H9 (cell line): ENCODE measurements around the gene SLC35F3. TPM values are rescaled to one million over a fixed set of nuclear protein-coding genes. Genes with fewer than 3 reads are reported as not detected.

Experiments
- DNase-seq: peaks from one replicate; pipeline ENCODE4 v3.0.0-alpha.2; 2017
- H2AFZ ChIP-seq: one replicate; pipeline ENCODE4 v1.6.1; 2013; ENCODE audit warnings: mild to moderate bottlenecking, low read length, control low read depth, moderate library complexity
- H2AK5ac ChIP-seq: 2 replicates; pipeline ENCODE4 v1.6.1; 2013; ENCODE audit warnings: low read length, control low read depth, mixed read lengths; ENCODE audit not compliant: insufficient read length
- H2BK120ac ChIP-seq: one replicate; pipeline ENCODE4 v1.6.1; 2013; ENCODE audit warnings: low read depth, mild to moderate bottlenecking, low read length, control low read depth, inconsistent platforms; ENCODE audit not compliant: poor library complexity, severe bottlenecking
- H2BK12ac ChIP-seq: 2 replicates; pipeline ENCODE4 v1.6.1; 2013; ENCODE audit warnings: low read length, control low read depth, mixed read lengths, low read depth; ENCODE audit not compliant: insufficient read length
- H2BK15ac ChIP-seq: 2 replicates; pipeline ENCODE4 v1.6.1; 2013; ENCODE audit warnings: low read depth, low read length, control low read depth
- H2BK20ac ChIP-seq: one replicate; pipeline ENCODE4 v1.6.1; 2013; ENCODE audit warnings: low read depth, mild to moderate bottlenecking, low read length, control low read depth, inconsistent platforms; ENCODE audit not compliant: poor library complexity, severe bottlenecking
- H2BK5ac ChIP-seq: 2 replicates; pipeline ENCODE4 v1.6.1; 2013; ENCODE audit warnings: low read length, control low read depth, mixed read lengths; ENCODE audit not compliant: insufficient read length
- H3K14ac ChIP-seq: 2 replicates; pipeline ENCODE4 v1.6.1; 2013; ENCODE audit warnings: low read length, control low read depth; ENCODE audit not compliant: insufficient read depth
- H3K18ac ChIP-seq: 2 replicates; pipeline ENCODE4 v1.6.1; 2013; ENCODE audit warnings: low read depth, mild to moderate bottlenecking, mixed read lengths, low read length, control low read depth; ENCODE audit not compliant: insufficient read length
- H3K23ac ChIP-seq: 2 replicates; pipeline ENCODE4 v1.6.1; 2013; ENCODE audit warnings: low read length, control low read depth, mixed read lengths, low read depth; ENCODE audit not compliant: insufficient read length
- H3K23me2 ChIP-seq: 2 replicates; pipeline ENCODE4 v1.6.1; 2013; ENCODE audit warnings: low read depth, mild to moderate bottlenecking, mixed read lengths, low read length, control low read depth; ENCODE audit not compliant: insufficient read length, poor library complexity, severe bottlenecking
- H3K27ac ChIP-seq: 2 replicates; pipeline ENCODE4 v1.5.1; 2013; ENCODE audit warnings: low read length, control low read depth, mixed read lengths, low read depth; ENCODE audit not compliant: insufficient read length
- H3K27me3 ChIP-seq: 2 replicates; pipeline ENCODE4 v1.6.1; 2013; ENCODE audit warnings: low read length, control low read depth, inconsistent platforms; ENCODE audit not compliant: insufficient read depth
- H3K4ac ChIP-seq: 2 replicates; pipeline ENCODE4 v1.6.1; 2013; ENCODE audit warnings: low read depth, mild to moderate bottlenecking, control low read depth, inconsistent platforms, low read length, moderate library complexity
- H3K4me1 ChIP-seq: 2 replicates; pipeline ENCODE4 v1.6.1; 2013; ENCODE audit warnings: low read length, control low read depth, inconsistent platforms; ENCODE audit not compliant: insufficient read depth
- H3K4me2 ChIP-seq: 2 replicates; pipeline ENCODE4 v1.6.1; 2013; ENCODE audit warnings: low read length, control low read depth, mixed read lengths; ENCODE audit not compliant: insufficient read length, insufficient read depth
- H3K56ac ChIP-seq: 2 replicates; pipeline ENCODE4 v1.6.1; 2013; ENCODE audit warnings: low read depth, mild to moderate bottlenecking, mixed read lengths, low read length, control low read depth; ENCODE audit not compliant: insufficient read length
- H3K79me1 ChIP-seq: 2 replicates; pipeline ENCODE4 v1.6.1; 2013; ENCODE audit warnings: low read depth, mild to moderate bottlenecking, moderate library complexity, low read length, control low read depth, inconsistent platforms; ENCODE audit not compliant: insufficient read depth, poor library complexity, severe bottlenecking
- H3K79me2 ChIP-seq: 2 replicates; pipeline ENCODE4 v1.6.1; 2013; ENCODE audit warnings: low read length, control low read depth, inconsistent platforms; ENCODE audit not compliant: insufficient read depth
- H3K9ac ChIP-seq: 2 replicates; pipeline ENCODE4 v1.6.1; 2013; ENCODE audit warnings: low read length, control low read depth, mixed read lengths; ENCODE audit not compliant: insufficient read length; ENCODE audit errors: extremely low read depth
- H3K9me3 ChIP-seq: one replicate; pipeline ENCODE4 v1.6.1; 2013; ENCODE audit warnings: low read depth, low read length, inconsistent platforms; ENCODE audit not compliant: control insufficient read depth
- H3T11ph ChIP-seq: one replicate; pipeline ENCODE4 v1.6.1; 2013; ENCODE audit warnings: mild to moderate bottlenecking, low read length, control low read depth, inconsistent platforms
- H4K20me1 ChIP-seq: one replicate; pipeline ENCODE4 v1.6.1; 2013; ENCODE audit not compliant: control insufficient read depth, insufficient read length, insufficient read depth
- H4K5ac ChIP-seq: 2 replicates; pipeline ENCODE4 v1.6.1; 2013; ENCODE audit warnings: low read depth, mild to moderate bottlenecking, mixed read lengths, low read length, control low read depth; ENCODE audit not compliant: insufficient read length
- H4K8ac ChIP-seq: replicated peaks from 2 replicates; pipeline ENCODE4 v1.6.1; 2013; ENCODE audit warnings: low read length, control low read depth, mixed read lengths, low read depth; ENCODE audit not compliant: insufficient read length
- H4K91ac ChIP-seq: 2 replicates; pipeline ENCODE4 v1.6.1; 2013; ENCODE audit warnings: low read depth, mild to moderate bottlenecking, moderate library complexity, mixed read lengths, low read length, control low read depth; ENCODE audit not compliant: insufficient read length
- H3K27ac Mint-ChIP-seq, 3 experiments: 2 replicates in 2 of 3; 3 replicates in 1 of 3; pipeline ENCODE4 v1.8.0; 2020 to 2021; ENCODE audit warnings: mixed read lengths in 3 of 3, mild to moderate bottlenecking in 1 of 3, moderate library complexity in 1 of 3
- H3K27me3 Mint-ChIP-seq: 2 replicates; pipeline ENCODE4 v1.8.0; 2021; ENCODE audit warnings: low read depth, mild to moderate bottlenecking, moderate library complexity, mixed read lengths
- H3K36me3 Mint-ChIP-seq, 3 experiments: 2 replicates in 2 of 3; 3 replicates in 1 of 3; pipeline ENCODE4 v1.8.0; 2020 to 2021; ENCODE audit warnings: low read depth in 3 of 3, mixed read lengths in 3 of 3; ENCODE audit not compliant: insufficient read depth in 1 of 3
- H3K4me1 Mint-ChIP-seq, 2 experiments: 2 replicates each; pipeline ENCODE4 v1.8.0; 2020; ENCODE audit warnings: mixed read lengths in 2 of 2
- H3K4me3 Mint-ChIP-seq, 2 experiments: 2 replicates in 1 of 2; 3 replicates in 1 of 2; pipeline ENCODE4 v1.8.0; 2020 to 2021; ENCODE audit warnings: mild to moderate bottlenecking in 2 of 2, mixed read lengths in 2 of 2, moderate library complexity in 1 of 2
- H3K9me3 Mint-ChIP-seq, 2 experiments: 2 replicates in 1 of 2; 3 replicates in 1 of 2; pipeline ENCODE4 v1.8.0; 2020; ENCODE audit warnings: mild to moderate bottlenecking in 2 of 2, mixed read lengths in 2 of 2, moderate library complexity in 1 of 2
- CTCF ChIP-seq: fragments of 200-600 bp; sonication (generic); conservative IDR thresholded peaks from 3 replicates; pipeline ENCODE4 v1.8.0; 2021; ENCODE audit warnings: antibody characterized with exemption, mild to moderate bottlenecking
- WGBS: extraction: QIAGEN DNeasy Blood & Tissue Kit; methylation state at CpG from one replicate; pipeline ENCODE4 v1.1.7; 2013; ENCODE audit warnings: missing lambda C conversion rate, low lambda C conversion rate, mixed read lengths; ENCODE audit not compliant: insufficient read length; ENCODE audit errors: extremely low coverage; 5-methylcytosine and 5-hydroxymethylcytosine counted together
- total RNA-seq: library from RNA; stranded (reverse); gene quantifications from 2 replicates; pipeline ENCODE4 v1.2.1, GENCODE V29; 2021

Gene SLC35F3
- total RNA-seq, 1 experiment from 2014 or later = 0.81 TPM

GRCh38 chr1:234327577-234328164 is 423.2 kb downstream of the SLC35F3 start:
- Mint-ChIP-seq H3K27me3 (peaks cover 39% of the 10 kb centered on the region), H3K27ac (no peak overlapping the region), H3K9me3 (no peaks in the 10 kb centered on the region), H3K4me1 (peaks cover 16 to 19% of the 10 kb centered on the region in 2 experiments), H3K4me3 (no peak overlapping the region), H3K36me3 (no peaks in the 10 kb centered on the region)
- Histone ChIP-seq H3K23ac (no peak overlapping the region), H4K8ac (no peak overlapping the region), H2BK5ac (no peak overlapping the region), H2BK12ac (no peak overlapping the region), H3K27ac (no peak overlapping the region), H4K20me1 (no peaks in the 10 kb centered on the region), H3K14ac (no peak overlapping the region), H3K9me3 (no peaks in the 10 kb centered on the region), H4K5ac (no peak overlapping the region), H2AFZ (no peak overlapping the region), H3K56ac (no peak overlapping the region), H2AK5ac (no peak overlapping the region), H3K9ac (no peak overlapping the region), H3K4me1 (no peaks in the 10 kb centered on the region), H2BK120ac (no peak overlapping the region), H3K4me2 (no peak overlapping the region), H4K91ac (no peak overlapping the region), H3T11ph (no peak overlapping the region), H3K79me2 (no peaks in the 10 kb centered on the region), H3K4ac (no peak overlapping the region), H3K23me2 (no peaks in the 10 kb centered on the region), H2BK15ac (no peak overlapping the region), H2BK20ac (no peak overlapping the region), H3K79me1 (no peaks in the 10 kb centered on the region), H3K18ac (no peak overlapping the region), H3K27me3 (no peaks in the 10 kb centered on the region)
- WGBS = no CpG with 5 or more reads among the region's 9 CpGs
- no peak for TF ChIP-seq CTCF
- no peak for DNase-seq
